Measurements from ENCODE around the gene ZNF501. TPM values are rescaled to one million over a fixed set of nuclear protein-coding genes. Genes with fewer than 3 reads are reported as not detected.

Gene ZNF501
- total and polyA plus RNA-seq, 2 of the 13 experiments (the other 11 are each of a cell fraction or from before 2014, with no cell fraction given): 2.4 to 2.8 TPM

DNA sequence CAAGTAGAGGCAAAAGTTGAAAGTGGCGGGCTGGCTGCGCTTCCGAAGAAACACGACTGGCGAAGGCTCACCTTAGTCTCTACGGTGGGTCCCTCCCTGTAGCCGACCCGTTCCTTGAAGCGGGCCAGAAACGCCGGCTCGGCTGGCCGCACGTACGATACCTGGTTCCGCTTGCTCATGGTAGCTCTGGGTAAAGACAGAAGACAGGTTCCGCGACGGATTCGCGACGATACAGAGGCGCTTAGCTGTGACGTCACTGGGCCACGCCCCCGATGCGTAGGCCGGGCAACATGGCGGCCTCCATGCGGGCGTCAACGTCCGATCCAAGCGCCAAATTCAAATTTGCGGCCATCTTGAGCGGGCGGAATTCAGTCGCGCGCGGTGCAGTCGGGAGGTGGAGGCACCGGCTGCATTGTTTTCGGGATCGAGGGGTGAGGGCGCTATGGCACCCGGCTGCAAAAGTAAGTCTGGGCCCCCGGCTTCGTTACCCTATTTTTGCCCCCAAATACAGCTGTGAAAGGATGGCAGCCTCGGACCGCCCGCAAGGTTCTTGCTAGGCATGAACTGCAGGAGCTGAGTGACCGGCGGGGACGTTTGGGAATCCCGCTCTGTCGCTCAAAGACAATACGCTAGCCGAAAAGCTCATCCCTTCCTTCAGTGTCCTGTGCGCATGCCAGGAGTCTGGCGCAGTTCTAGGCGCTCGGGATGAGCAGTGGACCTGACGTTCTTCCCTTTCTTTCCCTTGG lies 32.2 kb downstream of the ZNF501 start, which contains the start of the genes KIAA1143 and KIF15 (continued):
- TF ChIP-seq, protein P1, sequence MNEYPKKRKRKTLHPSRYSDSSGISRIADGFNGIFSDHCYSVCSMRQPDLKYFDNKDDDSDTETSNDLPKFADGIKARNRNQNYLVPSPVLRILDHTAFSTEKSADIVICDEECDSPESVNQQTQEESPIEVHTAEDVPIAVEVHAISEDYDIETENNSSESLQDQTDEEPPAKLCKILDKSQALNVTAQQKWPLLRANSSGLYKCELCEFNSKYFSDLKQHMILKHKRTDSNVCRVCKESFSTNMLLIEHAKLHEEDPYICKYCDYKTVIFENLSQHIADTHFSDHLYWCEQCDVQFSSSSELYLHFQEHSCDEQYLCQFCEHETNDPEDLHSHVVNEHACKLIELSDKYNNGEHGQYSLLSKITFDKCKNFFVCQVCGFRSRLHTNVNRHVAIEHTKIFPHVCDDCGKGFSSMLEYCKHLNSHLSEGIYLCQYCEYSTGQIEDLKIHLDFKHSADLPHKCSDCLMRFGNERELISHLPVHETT (CRISPR knock-in tag; conservative IDR thresholded peaks at IDR 0.05): peak; percentile 75; the same call in 1 of the 2 replicates
- TF ChIP-seq ZNF629 (CRISPR knock-in tag; conservative IDR thresholded peaks at IDR 0.05) (peak; percentile 50; the same call in 1 of the 2 replicates), ZNF253 (CRISPR knock-in tag; IDR thresholded peaks at IDR 0.05; ENCODE audit: borderline replicate concordance) (peak; percentile 92), ZNF263 (CRISPR knock-in tag; IDR thresholded peaks at IDR 0.05) (peak; percentile 68; the same call in 1 of the 2 replicates), REL (CRISPR knock-in tag; conservative IDR thresholded peaks at IDR 0.05) (0 out of 2 replicates have a peak, but pooled peaks have one; percentile 65), ETV5 (CRISPR knock-in tag; IDR thresholded peaks at IDR 0.05; ENCODE audit: borderline replicate concordance) (peak; percentile 56), MEF2D (CRISPR knock-in tag; IDR thresholded peaks at IDR 0.05) (no peak), JUN (CRISPR knock-in tag; IDR thresholded peaks at IDR 0.05) (no peak), ZNF749 (CRISPR knock-in tag; IDR thresholded peaks at IDR 0.05; ENCODE audit: borderline replicate concordance) (peak; percentile 79; the same call in 1 of the 2 replicates)
- TF ChIP-seq, protein P2, sequence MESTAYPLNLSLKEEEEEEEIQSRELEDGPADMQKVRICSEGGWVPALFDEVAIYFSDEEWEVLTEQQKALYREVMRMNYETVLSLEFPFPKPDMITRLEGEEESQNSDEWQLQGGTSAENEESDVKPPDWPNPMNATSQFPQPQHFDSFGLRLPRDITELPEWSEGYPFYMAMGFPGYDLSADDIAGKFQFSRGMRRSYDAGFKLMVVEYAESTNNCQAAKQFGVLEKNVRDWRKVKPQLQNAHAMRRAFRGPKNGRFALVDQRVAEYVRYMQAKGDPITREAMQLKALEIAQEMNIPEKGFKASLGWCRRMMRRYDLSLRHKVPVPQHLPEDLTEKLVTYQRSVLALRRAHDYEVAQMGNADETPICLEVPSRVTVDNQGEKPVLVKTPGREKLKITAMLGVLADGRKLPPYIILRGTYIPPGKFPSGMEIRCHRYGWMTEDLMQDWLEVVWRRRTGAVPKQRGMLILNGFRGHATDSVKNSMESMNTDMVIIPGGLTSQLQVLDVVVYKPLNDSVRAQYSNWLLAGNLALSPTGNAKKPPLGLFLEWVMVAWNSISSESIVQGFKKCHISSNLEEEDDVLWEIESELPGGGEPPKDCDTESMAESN (CRISPR knock-in tag; conservative IDR thresholded peaks at IDR 0.05): peak; percentile 89; the same call in 1 of the 2 replicates
- TF ChIP-seq, protein P3, sequence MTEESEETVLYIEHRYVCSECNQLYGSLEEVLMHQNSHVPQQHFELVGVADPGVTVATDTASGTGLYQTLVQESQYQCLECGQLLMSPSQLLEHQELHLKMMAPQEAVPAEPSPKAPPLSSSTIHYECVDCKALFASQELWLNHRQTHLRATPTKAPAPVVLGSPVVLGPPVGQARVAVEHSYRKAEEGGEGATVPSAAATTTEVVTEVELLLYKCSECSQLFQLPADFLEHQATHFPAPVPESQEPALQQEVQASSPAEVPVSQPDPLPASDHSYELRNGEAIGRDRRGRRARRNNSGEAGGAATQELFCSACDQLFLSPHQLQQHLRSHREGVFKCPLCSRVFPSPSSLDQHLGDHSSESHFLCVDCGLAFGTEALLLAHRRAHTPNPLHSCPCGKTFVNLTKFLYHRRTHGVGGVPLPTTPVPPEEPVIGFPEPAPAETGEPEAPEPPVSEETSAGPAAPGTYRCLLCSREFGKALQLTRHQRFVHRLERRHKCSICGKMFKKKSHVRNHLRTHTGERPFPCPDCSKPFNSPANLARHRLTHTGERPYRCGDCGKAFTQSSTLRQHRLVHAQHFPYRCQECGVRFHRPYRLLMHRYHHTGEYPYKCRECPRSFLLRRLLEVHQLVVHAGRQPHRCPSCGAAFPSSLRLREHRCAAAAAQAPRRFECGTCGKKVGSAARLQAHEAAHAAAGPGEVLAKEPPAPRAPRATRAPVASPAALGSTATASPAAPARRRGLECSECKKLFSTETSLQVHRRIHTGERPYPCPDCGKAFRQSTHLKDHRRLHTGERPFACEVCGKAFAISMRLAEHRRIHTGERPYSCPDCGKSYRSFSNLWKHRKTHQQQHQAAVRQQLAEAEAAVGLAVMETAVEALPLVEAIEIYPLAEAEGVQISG (CRISPR knock-in tag; IDR thresholded peaks at IDR 0.05): peak; percentile 99

Measured in HepG2 (cell line).